Panc1 (cell line): Measurements from ENCODE around the gene SF3B1. TPM values are rescaled to one million over a fixed set of nuclear protein-coding genes. Genes with fewer than 3 reads are reported as not detected.

ENCODE experiments used
- ATAC-seq: fragments of 200-7000 bp; cut with Tn5 transposase; 2 replicates; pipeline ENCODE4 v1.9.1; 2020; ENCODE audit warnings: mild to moderate bottlenecking, moderate library complexity
- BruUV-seq: library from RNA; stranded (reverse); fragments of 400-500 nt; replicated peaks from 2 replicates; lab custom pipeline; 2021; lab: Mats Ljungman, UMichigan
- CTCF ChIA-PET: fragments of 300-600 bp; sonication (Branson Sonifier 250); formaldehyde crosslinking; loops from one replicate; lab custom pipeline; 2022; ENCODE audit warnings: antibody characterized with exemption; lab: Charles Lee
- POLR2A ChIA-PET: fragments of 300-600 bp; sonication (Branson Sonifier 250); formaldehyde crosslinking; loops from one replicate; lab custom pipeline; 2022; ENCODE audit warnings: antibody characterized with exemption; lab: Charles Lee
- DNase-seq: peaks from one replicate; pipeline ENCODE4 v3.0.0-alpha.2; 2010; ENCODE audit warnings: low read depth, low spot score
- H3K27ac ChIP-seq: 2 replicates; pipeline ENCODE4 v1.5.1; 2011; ENCODE audit warnings: mild to moderate bottlenecking, low read length, inconsistent platforms
- H3K27me3 ChIP-seq: fragments of 200-500 bp; sonication (Bioruptor generic); 2 replicates; pipeline ENCODE4 v1.6.0; 2014; ENCODE audit warnings: low read length, inconsistent platforms; ENCODE audit not compliant: control insufficient read depth, insufficient read depth
- H3K36me3 ChIP-seq: fragments of 200-500 bp; sonication (Bioruptor generic); 2 replicates; pipeline ENCODE4 v1.5.1; 2014; ENCODE audit warnings: inconsistent platforms, mild to moderate bottlenecking, low read length, moderate library complexity; ENCODE audit not compliant: control insufficient read depth, insufficient read depth
- H3K4me1 ChIP-seq: 2 replicates; pipeline ENCODE4 v1.5.1; 2011; ENCODE audit warnings: inconsistent platforms, mild to moderate bottlenecking, low read length, moderate library complexity; ENCODE audit not compliant: control insufficient read depth, insufficient read depth
- H3K4me3 ChIP-seq, 2 experiments: 2 replicates each; pipeline ENCODE4 v1.5.1; 2011 to 2012; ENCODE audit warnings: low read depth in 2 of 2, low read length in 2 of 2, mild to moderate bottlenecking in 2 of 2, inconsistent platforms in 1 of 2, moderate library complexity in 1 of 2
- H3K9me3 ChIP-seq: fragments of 200-500 bp; sonication (Bioruptor generic); 2 replicates; pipeline ENCODE4 v1.5.1; 2014; ENCODE audit warnings: low read depth, mild to moderate bottlenecking, inconsistent platforms, low read length, moderate library complexity; ENCODE audit not compliant: control insufficient read depth, insufficient read depth
- CTCF ChIP-seq: fragments of 450-650 bp; IDR thresholded peaks from 2 replicates; pipeline ENCODE4 v1.5.1; 2017; ENCODE audit warnings: mild to moderate bottlenecking
- POLR2AphosphoS5 ChIP-seq: IDR thresholded peaks from 2 replicates; pipeline ENCODE4 v1.6.1; 2012; ENCODE audit warnings: mild to moderate bottlenecking, low read depth, low read length, moderate library complexity
- REST ChIP-seq, 2 experiments: IDR thresholded peaks; 2 replicates each; pipeline ENCODE4 v1.6.1; 2011 to 2012; ENCODE audit warnings: low read depth in 2 of 2, control low read depth in 1 of 2, low read length in 1 of 2, mild to moderate bottlenecking in 1 of 2, moderate library complexity in 1 of 2; ENCODE audit not compliant: insufficient read depth in 1 of 2
- SIN3A ChIP-seq: IDR thresholded peaks from 2 replicates; pipeline ENCODE4 v1.6.1; 2012; ENCODE audit warnings: low read depth, mild to moderate bottlenecking, low read length, moderate library complexity, borderline replicate concordance; ENCODE audit not compliant: insufficient read depth
- TCF7L2 ChIP-seq: IDR thresholded peaks from 2 replicates; pipeline ENCODE4 v1.6.1; 2011; ENCODE audit warnings: mild to moderate bottlenecking, low read depth, low read length, inconsistent platforms
- in situ Hi-C: cut with HindIII; loops from 2 replicates; pipeline ENCODE4 v1.10.0; 2016; ENCODE audit warnings: low sequenced_read_pairs, low pct_unique_long_range_greater_than_20kb
- intact Hi-C: fragments of 100-400 bp; cut with micrococcal nuclease; formaldehyde crosslinking; loops from one replicate; pipeline ENCODE4 v1.10.0; 2022; ENCODE audit not compliant: unreplicated experiment
- total RNA-seq: library from RNA; stranded (reverse); gene quantifications from one replicate; pipeline ENCODE4 v1.2.1, GENCODE V29; 2021; ENCODE audit not compliant: unreplicated experiment

SF3B1 gene
- total RNA-seq, 1 experiment from 2014 or later, result 275 TPM

GRCh38 chr2:197442857-197443256 is 8.0 kb upstream of the SF3B1 start:
- H3K4me1 ChIP-seq, result no peaks in the 10 kb centered on the region
- H3K27ac ChIP-seq, result no peak overlapping the region
- no peaks in the 10 kb centered on the region for H3K27me3 ChIP-seq
- no peak for TF ChIP-seq SIN3A
- no peak for TF ChIP-seq POLR2AphosphoS5
- TF ChIP-seq REST (IDR thresholded peaks at IDR 0.05; ENCODE audit: insufficient read depth in 1 of 2, low read depth in 2 of 2, low read length in 1 of 2), result no peak
- no peak for TF ChIP-seq CTCF
- no peak for TF ChIP-seq TCF7L2
- no TSS peak for BruUV-seq
- ATAC-seq (no peak), DNase-seq (no peak)
- CTCF ChIA-PET, result no interaction called here
- intact Hi-C loops, result no loop called here
- POLR2A ChIA-PET, result no interaction called here
- H3K36me3 ChIP-seq, result no peaks in the 10 kb centered on the region
- H3K4me3 ChIP-seq, result no peak overlapping the region
- in situ Hi-C loops, result no loop called here
- no peaks in the 10 kb centered on the region for H3K9me3 ChIP-seq

- ATAC-seq, result no peak
- ChIA-PET POLR2A (interaction anchor here (1.4 kb wide), 1 partner anchor 62 kb away, joined by 3 read pairs; the partner anchor contains the start of genes HSPD1 and HSPE1), CTCF (no interaction called here)
- DNase-seq, result no peak
- no TSS peak for BruUV-seq
- Histone ChIP-seq H3K27ac (no peak overlapping the region), H3K4me1 (peaks cover 16% of the 10 kb centered on the region; the same call in 1 of the 2 replicates), H3K27me3 (no peaks in the 10 kb centered on the region), H3K36me3 (peaks cover 10% of the 10 kb centered on the region; the same call in 1 of the 2 replicates), H3K4me3 (no peak overlapping the region), H3K9me3 (no peaks in the 10 kb centered on the region)
- TF ChIP-seq SIN3A (no peak), TCF7L2 (no peak), REST (IDR thresholded peaks at IDR 0.05; ENCODE audit: insufficient read depth in 1 of 2, low read depth in 2 of 2, low read length in 1 of 2) (no peak), CTCF (no peak), POLR2AphosphoS5 (no peak)
- in situ Hi-C loops, result no loop called here
- intact Hi-C loops, result no loop called here
Observed at GRCh38 chr2:197437380-197437779, 2.6 kb upstream of the SF3B1 start.
